ENCODE results near the gene PUS10. TPM values are rescaled to one million over a fixed set of nuclear protein-coding genes. Genes with fewer than 3 reads are reported as not detected.
"Not testable (repeated sequence)": the region's sequence is repeated elsewhere in the genome, so short reads cannot be mapped to it uniquely, and the experiment has no call there.

The PUS10 gene
- total RNA-seq, 1 donor from 2014 or later = 8.5 TPM

GRCh38 chr2:60992985-60993392 is 25.1 kb downstream of the PUS10 start:
- Histone ChIP-seq H3K4me1 (no peaks in the 10 kb centered on the region), H3K27ac (peak overlapping the region; percentile 70), H3K27me3 (ENCODE audit: low read depth) (no peaks in the 10 kb centered on the region), H3K9me3 (peaks cover 7% of the 10 kb centered on the region), H3K4me3 (no peak overlapping the region), H3K36me3 (no peaks in the 10 kb centered on the region)
- TF ChIP-seq, protein P1, sequence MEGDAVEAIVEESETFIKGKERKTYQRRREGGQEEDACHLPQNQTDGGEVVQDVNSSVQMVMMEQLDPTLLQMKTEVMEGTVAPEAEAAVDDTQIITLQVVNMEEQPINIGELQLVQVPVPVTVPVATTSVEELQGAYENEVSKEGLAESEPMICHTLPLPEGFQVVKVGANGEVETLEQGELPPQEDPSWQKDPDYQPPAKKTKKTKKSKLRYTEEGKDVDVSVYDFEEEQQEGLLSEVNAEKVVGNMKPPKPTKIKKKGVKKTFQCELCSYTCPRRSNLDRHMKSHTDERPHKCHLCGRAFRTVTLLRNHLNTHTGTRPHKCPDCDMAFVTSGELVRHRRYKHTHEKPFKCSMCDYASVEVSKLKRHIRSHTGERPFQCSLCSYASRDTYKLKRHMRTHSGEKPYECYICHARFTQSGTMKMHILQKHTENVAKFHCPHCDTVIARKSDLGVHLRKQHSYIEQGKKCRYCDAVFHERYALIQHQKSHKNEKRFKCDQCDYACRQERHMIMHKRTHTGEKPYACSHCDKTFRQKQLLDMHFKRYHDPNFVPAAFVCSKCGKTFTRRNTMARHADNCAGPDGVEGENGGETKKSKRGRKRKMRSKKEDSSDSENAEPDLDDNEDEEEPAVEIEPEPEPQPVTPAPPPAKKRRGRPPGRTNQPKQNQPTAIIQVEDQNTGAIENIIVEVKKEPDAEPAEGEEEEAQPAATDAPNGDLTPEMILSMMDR (IDR thresholded peaks at IDR 0.05) = no peak
- intact Hi-C loops (cut with DNase I) = no loop called here
- ATAC-seq = peak; percentile 86 to 88
- DNase-seq = no peak

GRCh38 chr2:60991644-60992043 is 26.4 kb downstream of the PUS10 start:
- H3K27ac ChIP-seq = no peak overlapping the region
- H3K4me3 ChIP-seq = no peak overlapping the region
- intact Hi-C loops (cut with DNase I) = no loop called here
- TF ChIP-seq, protein P1 (IDR thresholded peaks at IDR 0.05) = no peak
- H3K9me3 ChIP-seq = peaks cover 7% of the 10 kb centered on the region
- ATAC-seq (no peak), DNase-seq (no peak)
- no peaks in the 10 kb centered on the region for H3K27me3 ChIP-seq (ENCODE audit: low read depth)
- no peaks in the 10 kb centered on the region for H3K4me1 ChIP-seq
- no peaks in the 10 kb centered on the region for H3K36me3 ChIP-seq

- no peak for DNase-seq
- no peaks in the 10 kb centered on the region for H3K36me3 ChIP-seq
- H3K27me3 ChIP-seq (ENCODE audit: low read depth) = no peaks in the 10 kb centered on the region
- H3K9me3 ChIP-seq = peaks cover 7% of the 10 kb centered on the region
- no peak overlapping the region for H3K4me3 ChIP-seq
- H3K4me1 ChIP-seq = no peaks in the 10 kb centered on the region
- no peak overlapping the region for H3K27ac ChIP-seq
- intact Hi-C loops (cut with DNase I) = no loop called here
- ATAC-seq = no peak
- TF ChIP-seq, protein P1 (IDR thresholded peaks at IDR 0.05) = no peak
Observed at GRCh38 chr2:60989259-60989658, 28.8 kb downstream of the PUS10 start.

DNA sequence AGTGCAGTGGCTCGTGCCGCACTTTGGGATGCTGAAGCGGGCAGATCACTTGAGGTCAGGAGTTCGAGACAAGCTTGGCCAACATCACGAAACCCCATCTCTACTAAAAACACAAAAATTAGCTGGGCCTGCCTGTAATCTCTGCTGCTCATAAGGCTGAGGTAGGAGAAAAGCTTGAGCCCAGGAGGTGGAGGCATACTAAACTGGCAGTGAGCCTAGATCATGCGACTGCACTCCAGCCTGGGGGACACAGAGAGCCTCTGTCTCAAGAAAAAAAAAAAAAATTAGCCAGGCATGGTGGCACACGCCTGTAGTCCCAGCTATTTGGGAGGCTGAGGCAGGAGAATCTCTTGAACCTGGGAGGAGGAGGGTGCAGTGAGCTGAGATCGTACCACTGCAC is 30.4 kb downstream of the PUS10 start:
- ATAC-seq; H3K27ac ChIP-seq; intact Hi-C loops (cut with DNase I); DNase-seq; H3K4me1 ChIP-seq; H3K9me3 ChIP-seq; H3K27me3 ChIP-seq (ENCODE audit: low read depth); H3K4me3 ChIP-seq; H3K36me3 ChIP-seq: not testable (repeated sequence)

DNA sequence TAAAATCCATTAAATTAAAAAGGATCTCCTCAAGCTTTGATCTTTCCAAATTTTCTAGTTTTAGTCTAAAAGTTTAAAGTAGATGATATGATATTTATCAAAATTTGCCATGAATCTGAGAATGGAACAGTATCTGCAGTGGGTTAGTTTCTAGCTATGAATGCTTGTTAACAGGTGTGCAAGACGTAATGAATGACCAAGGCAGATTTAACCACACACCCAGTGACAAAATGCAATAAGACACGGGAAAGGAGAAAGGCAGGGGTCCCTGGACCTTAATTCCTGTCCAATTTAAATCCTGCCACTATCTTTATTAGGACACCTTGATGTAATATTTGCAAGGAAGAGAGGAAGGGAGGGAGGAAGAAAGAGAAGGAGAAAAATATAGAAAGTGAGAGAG is 31.0 kb downstream of the PUS10 start:
- H3K27me3 ChIP-seq (ENCODE audit: low read depth) = no peaks in the 10 kb centered on the region
- H3K9me3 ChIP-seq = peaks cover 7% of the 10 kb centered on the region
- intact Hi-C loops (cut with DNase I) = no loop called here
- no peak for DNase-seq
- H3K4me1 ChIP-seq = no peaks in the 10 kb centered on the region
- TF ChIP-seq, protein P1 (IDR thresholded peaks at IDR 0.05) = no peak
- no peaks in the 10 kb centered on the region for H3K36me3 ChIP-seq
- ATAC-seq = no peak
- H3K27ac ChIP-seq = no peak overlapping the region
- no peak overlapping the region for H3K4me3 ChIP-seq

- no peaks in the 10 kb centered on the region for H3K27me3 ChIP-seq (ENCODE audit: low read depth)
- no peaks in the 10 kb centered on the region for H3K36me3 ChIP-seq
- TF ChIP-seq, protein P1 (IDR thresholded peaks at IDR 0.05) = no peak
- ATAC-seq (no peak), DNase-seq (no peak)
- intact Hi-C loops (cut with DNase I) = no loop called here
- H3K4me3 ChIP-seq = no peak overlapping the region
- H3K4me1 ChIP-seq = no peaks in the 10 kb centered on the region
- H3K27ac ChIP-seq = no peak overlapping the region
- no peaks in the 10 kb centered on the region for H3K9me3 ChIP-seq
Observed at GRCh38 chr2:60984720-60985119, 33.3 kb downstream of the PUS10 start.

- H3K27ac ChIP-seq; ATAC-seq; H3K36me3 ChIP-seq; DNase-seq; H3K4me1 ChIP-seq; H3K9me3 ChIP-seq; H3K4me3 ChIP-seq; intact Hi-C loops (cut with DNase I); H3K27me3 ChIP-seq (ENCODE audit: low read depth): not testable (repeated sequence)
Observed at GRCh38 chr2:60982066-60982465, 36.0 kb downstream of the PUS10 start.

Measured in lower lobe of right lung (tissue), 2 donors.